A673 (cell line): ENCODE measurements around the gene FARP2. TPM values are rescaled to one million over a fixed set of nuclear protein-coding genes. Genes with fewer than 3 reads are reported as not detected.

Experiments
- BruUV-seq: library from RNA; stranded (reverse); fragments of 400-500 nt; replicated peaks from 2 replicates; lab custom pipeline; 2021; lab: Mats Ljungman, UMichigan
- CTCF ChIA-PET: fragments of 300-600 bp; sonication (Branson Sonifier 250); formaldehyde crosslinking; loops from one replicate; lab custom pipeline; 2022; ENCODE audit warnings: antibody characterized with exemption; lab: Charles Lee
- POLR2A ChIA-PET: fragments of 300-600 bp; sonication (Branson Sonifier 250); formaldehyde crosslinking; loops from one replicate; lab custom pipeline; 2022; ENCODE audit warnings: antibody characterized with exemption; ENCODE audit not compliant: low non-redundant PET; lab: Charles Lee
- DNase-seq: peaks from one replicate; pipeline ENCODE4 v3.0.0-alpha.2; 2015; ENCODE audit warnings: low spot score
- H3K27ac ChIP-seq: fragments of 200-600 bp; sonication (generic); 2 replicates; pipeline ENCODE4 v1.5.1; 2016; ENCODE audit warnings: mixed run types, low read depth, mild to moderate bottlenecking, mixed read lengths, antibody characterized with exemption, low read length; ENCODE audit not compliant: poor library complexity, severe bottlenecking
- H3K27me3 ChIP-seq: fragments of 200-600 bp; sonication (generic); replicated peaks from 2 replicates; pipeline ENCODE4 v1.6.1; 2017; ENCODE audit warnings: mixed run types, low read depth, mild to moderate bottlenecking, mixed read lengths, antibody characterized with exemption, low read length; ENCODE audit not compliant: insufficient read depth, poor library complexity
- H3K36me3 ChIP-seq: fragments of 200-600 bp; sonication (generic); 2 replicates; pipeline ENCODE4 v1.6.1; 2016; ENCODE audit warnings: mixed run types, mild to moderate bottlenecking, mixed read lengths, antibody characterized with exemption, low read length; ENCODE audit not compliant: insufficient read depth, poor library complexity, severe bottlenecking
- H3K4me1 ChIP-seq: fragments of 200-600 bp; sonication (generic); 2 replicates; pipeline ENCODE4 v1.6.1; 2017; ENCODE audit warnings: mixed run types, mild to moderate bottlenecking, mixed read lengths, antibody characterized with exemption, low read length; ENCODE audit not compliant: insufficient read depth, poor library complexity, severe bottlenecking
- H3K4me3 ChIP-seq: fragments of 200-600 bp; sonication (generic); 2 replicates; pipeline ENCODE4 v1.5.1; 2016; ENCODE audit warnings: low read depth, mixed run types, mild to moderate bottlenecking, mixed read lengths, low read length; ENCODE audit not compliant: poor library complexity, severe bottlenecking
- H3K9me3 ChIP-seq: fragments of 200-600 bp; sonication (generic); 2 replicates; pipeline ENCODE4 v1.6.1; 2016; ENCODE audit warnings: mixed run types, low read depth, mild to moderate bottlenecking, mixed read lengths, antibody characterized with exemption, low read length; ENCODE audit not compliant: poor library complexity, severe bottlenecking
- EZH2 ChIP-seq: fragments of 200-600 bp; sonication (generic); IDR thresholded peaks from 2 replicates; pipeline ENCODE4 v1.6.1; 2017; ENCODE audit warnings: borderline replicate concordance, low read depth, mild to moderate bottlenecking, mixed read lengths, antibody characterized with exemption, low read length; ENCODE audit not compliant: poor library complexity, severe bottlenecking
- intact Hi-C: fragments of 100-400 bp; cut with micrococcal nuclease; formaldehyde crosslinking; loops from one replicate; pipeline ENCODE4 v1.10.0; 2022; ENCODE audit not compliant: unreplicated experiment
- total RNA-seq: library from RNA; stranded (reverse); gene quantifications from 2 replicates; pipeline ENCODE4 v1.2.3, GENCODE V29; 2021
- TF ChIP-seq, protein P1 (sequence below): fragments of 300-800, 200-600 bp; sonication (generic); conservative IDR thresholded peaks from 2 replicates; pipeline ENCODE4 v1.5.1; 2017; ENCODE audit warnings: low read depth, mild to moderate bottlenecking, antibody characterized with exemption, low read length, moderate library complexity, mixed read lengths

FARP2 gene
- total RNA-seq, 1 experiment from 2014 or later: 53.3 TPM

DNA sequence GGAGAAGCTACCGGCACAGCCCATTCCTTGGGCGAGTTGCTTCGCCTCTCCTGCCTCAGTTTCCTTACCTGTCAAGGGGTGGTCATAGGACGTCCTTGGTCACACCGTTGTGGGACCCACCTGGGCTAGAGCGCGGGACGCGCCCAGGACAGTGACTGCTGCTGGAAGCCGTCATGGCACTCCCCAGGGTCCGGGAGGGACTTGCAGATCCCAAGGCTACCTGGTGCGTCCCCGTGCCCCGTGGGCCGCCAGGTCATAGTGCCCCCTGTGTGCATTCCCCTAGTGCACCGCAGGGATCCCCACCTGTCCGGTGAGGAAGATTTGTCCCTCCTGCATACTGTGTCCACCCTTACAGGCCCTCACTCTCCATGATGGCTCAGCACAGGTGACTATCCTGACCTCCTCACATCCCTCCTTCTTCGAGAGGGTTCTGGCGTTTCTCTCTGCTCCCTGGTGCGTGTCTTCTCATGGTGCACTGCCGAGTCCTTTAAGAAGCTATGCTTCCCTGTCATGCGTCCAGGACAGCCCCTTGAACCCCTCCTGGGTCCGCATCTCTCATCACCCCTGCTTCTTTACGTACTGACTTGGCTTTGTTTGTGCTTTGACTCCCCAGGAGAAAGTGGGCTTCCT is 153.2 kb downstream of the FARP2 start:
- Histone ChIP-seq H3K27me3 (no peaks in the 10 kb centered on the region), H3K4me1 (peaks cover 18% of the 10 kb centered on the region), H3K27ac (peak overlapping the region; percentile 87), H3K36me3 (peaks cover 4% of the 10 kb centered on the region), H3K4me3 (peak overlapping the region; percentile 98), H3K9me3 (no peaks in the 10 kb centered on the region)
- BruUV-seq: TSS peak; percentile 38
- POLR2A ChIA-PET: no interaction called here
- TF ChIP-seq EZH2: no peak
- no peak for DNase-seq
- intact Hi-C loops: no loop called here
- CTCF ChIA-PET: no interaction called here

DNA sequence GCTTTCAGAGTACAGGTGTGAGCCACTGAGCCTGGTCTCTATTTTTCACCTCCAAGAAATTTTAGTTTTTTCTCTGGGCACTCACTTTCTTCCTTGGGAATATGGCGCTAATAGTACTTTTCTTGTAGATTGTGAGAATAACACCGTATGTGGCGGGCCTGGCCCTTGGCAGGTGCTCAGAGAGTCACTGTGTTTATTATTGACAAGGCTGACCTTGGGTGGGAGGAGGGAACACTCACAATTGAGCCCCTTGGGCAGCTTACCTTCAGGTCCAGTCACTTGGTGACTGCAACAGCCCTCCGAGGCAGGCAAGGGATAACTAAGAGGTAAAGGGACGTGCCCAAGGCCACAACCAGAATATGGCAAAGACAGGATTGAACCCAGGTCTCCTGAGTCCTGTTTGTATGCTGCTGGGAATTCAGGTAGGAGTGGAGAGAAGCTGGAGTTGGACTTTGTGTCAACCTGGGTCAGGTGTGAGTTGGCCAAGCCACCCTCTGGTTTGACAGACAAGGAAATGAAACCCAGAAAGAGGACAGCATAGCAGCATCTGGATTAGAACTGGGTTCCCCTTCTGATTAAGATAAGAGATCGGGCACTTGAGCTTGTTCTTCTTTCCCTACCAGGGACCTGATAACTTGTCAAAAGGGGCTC is 155.1 kb downstream of the FARP2 start:
- DNase-seq: no peak

DNA sequence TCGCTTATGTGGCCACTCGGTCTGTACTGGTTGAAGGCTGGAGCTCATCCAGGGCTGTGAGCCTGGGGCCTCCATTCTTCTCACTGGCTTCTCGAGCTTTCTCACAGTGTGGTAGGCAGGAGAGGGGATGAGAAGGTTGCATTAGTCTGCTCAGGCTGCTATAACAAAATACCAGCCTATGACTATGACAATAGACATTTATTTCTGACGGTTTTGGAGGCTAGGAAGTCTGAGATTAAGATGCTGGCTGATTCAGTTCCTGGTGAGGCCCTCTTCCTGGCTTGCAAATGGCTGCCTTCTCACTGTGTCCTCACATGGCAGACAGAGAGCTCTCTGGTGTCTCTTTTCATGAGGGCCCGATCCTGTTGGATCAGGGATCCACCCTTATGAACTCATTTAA is 158.5 kb downstream of the FARP2 start:
- Histone ChIP-seq H3K36me3 (no peaks in the 10 kb centered on the region), H3K9me3 (no peaks in the 10 kb centered on the region), H3K4me3 (no peak overlapping the region), H3K4me1 (no peaks in the 10 kb centered on the region), H3K27ac (no peak overlapping the region), H3K27me3 (no peaks in the 10 kb centered on the region)
- intact Hi-C loops: no loop called here
- CTCF ChIA-PET: no interaction called here
- no peak for DNase-seq
- POLR2A ChIA-PET: no interaction called here
- BruUV-seq: no TSS peak
- TF ChIP-seq EZH2: no peak

More for the DNA sequence above, 155.1 kb downstream of the FARP2 start:
- H3K36me3 ChIP-seq: no peaks in the 10 kb centered on the region
- no peak overlapping the region for H3K27ac ChIP-seq
- POLR2A ChIA-PET: no interaction called here
- TF ChIP-seq, protein P1, sequence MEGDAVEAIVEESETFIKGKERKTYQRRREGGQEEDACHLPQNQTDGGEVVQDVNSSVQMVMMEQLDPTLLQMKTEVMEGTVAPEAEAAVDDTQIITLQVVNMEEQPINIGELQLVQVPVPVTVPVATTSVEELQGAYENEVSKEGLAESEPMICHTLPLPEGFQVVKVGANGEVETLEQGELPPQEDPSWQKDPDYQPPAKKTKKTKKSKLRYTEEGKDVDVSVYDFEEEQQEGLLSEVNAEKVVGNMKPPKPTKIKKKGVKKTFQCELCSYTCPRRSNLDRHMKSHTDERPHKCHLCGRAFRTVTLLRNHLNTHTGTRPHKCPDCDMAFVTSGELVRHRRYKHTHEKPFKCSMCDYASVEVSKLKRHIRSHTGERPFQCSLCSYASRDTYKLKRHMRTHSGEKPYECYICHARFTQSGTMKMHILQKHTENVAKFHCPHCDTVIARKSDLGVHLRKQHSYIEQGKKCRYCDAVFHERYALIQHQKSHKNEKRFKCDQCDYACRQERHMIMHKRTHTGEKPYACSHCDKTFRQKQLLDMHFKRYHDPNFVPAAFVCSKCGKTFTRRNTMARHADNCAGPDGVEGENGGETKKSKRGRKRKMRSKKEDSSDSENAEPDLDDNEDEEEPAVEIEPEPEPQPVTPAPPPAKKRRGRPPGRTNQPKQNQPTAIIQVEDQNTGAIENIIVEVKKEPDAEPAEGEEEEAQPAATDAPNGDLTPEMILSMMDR: no peak
- no peak for TF ChIP-seq EZH2
- no peak overlapping the region for H3K4me3 ChIP-seq
- TSS peak; percentile 28 for BruUV-seq
- peaks cover 18% of the 10 kb centered on the region for H3K4me1 ChIP-seq
- CTCF ChIA-PET: no interaction called here
- H3K27me3 ChIP-seq: no peaks in the 10 kb centered on the region
- intact Hi-C loops: no loop called here
- no peaks in the 10 kb centered on the region for H3K9me3 ChIP-seq

DNA sequence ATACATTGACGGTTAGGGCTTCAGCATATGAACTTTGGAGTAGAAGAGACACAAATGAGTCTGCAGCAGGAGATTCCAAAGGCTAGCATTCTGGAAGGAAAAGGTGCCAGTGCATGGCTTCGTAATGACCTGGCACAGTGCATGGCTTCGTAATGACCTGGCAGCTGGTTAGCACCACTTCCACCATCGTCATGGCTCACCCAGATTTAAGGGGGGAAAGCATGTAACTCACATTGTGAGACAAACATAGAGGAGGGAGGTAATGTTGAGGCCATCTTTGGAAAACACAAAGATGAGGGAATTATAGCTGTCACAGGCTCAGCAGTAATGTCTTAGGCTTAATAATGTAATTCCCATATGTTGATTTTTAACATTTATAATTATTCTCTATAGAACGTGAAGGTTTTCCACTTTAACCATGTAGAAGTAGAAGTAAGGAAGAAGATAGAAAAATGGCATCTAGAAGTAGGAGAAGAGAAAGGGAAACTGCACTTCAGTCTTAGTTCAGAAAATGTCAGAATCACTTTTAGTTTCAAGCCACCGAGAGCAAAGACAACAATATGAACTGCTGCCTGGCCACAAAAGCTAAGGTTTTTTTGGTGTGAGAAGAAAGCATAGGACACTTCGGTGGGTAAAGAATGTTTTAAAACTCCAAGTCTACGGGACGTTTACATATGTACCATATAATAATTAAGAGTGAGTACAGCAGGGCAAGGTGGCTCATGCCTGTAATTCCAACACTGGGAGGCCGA is 159.1 kb downstream of the FARP2 start:
- intact Hi-C loops: no loop called here
- no peaks in the 10 kb centered on the region for H3K9me3 ChIP-seq
- no peak overlapping the region for H3K4me3 ChIP-seq
- no TSS peak for BruUV-seq
- ChIA-PET POLR2A (no interaction called here), CTCF (interaction anchor here (1.0 kb wide), 1 partner anchor 95 kb away, joined by 6 read pairs; no protein-coding TSS in a partner anchor)
- no peaks in the 10 kb centered on the region for H3K4me1 ChIP-seq
- no peak for TF ChIP-seq EZH2
- TF ChIP-seq, protein P1: no peak
- DNase-seq: no peak
- H3K27ac ChIP-seq: no peak overlapping the region
- H3K27me3 ChIP-seq: no peaks in the 10 kb centered on the region
- no peaks in the 10 kb centered on the region for H3K36me3 ChIP-seq
